ENCODE results near the gene HDAC4. TPM values are rescaled to one million over a fixed set of nuclear protein-coding genes. Genes with fewer than 3 reads are reported as not detected.

HDAC4 gene
- total RNA-seq, 1 experiment from 2014 or later = 44.4 TPM

DNA sequence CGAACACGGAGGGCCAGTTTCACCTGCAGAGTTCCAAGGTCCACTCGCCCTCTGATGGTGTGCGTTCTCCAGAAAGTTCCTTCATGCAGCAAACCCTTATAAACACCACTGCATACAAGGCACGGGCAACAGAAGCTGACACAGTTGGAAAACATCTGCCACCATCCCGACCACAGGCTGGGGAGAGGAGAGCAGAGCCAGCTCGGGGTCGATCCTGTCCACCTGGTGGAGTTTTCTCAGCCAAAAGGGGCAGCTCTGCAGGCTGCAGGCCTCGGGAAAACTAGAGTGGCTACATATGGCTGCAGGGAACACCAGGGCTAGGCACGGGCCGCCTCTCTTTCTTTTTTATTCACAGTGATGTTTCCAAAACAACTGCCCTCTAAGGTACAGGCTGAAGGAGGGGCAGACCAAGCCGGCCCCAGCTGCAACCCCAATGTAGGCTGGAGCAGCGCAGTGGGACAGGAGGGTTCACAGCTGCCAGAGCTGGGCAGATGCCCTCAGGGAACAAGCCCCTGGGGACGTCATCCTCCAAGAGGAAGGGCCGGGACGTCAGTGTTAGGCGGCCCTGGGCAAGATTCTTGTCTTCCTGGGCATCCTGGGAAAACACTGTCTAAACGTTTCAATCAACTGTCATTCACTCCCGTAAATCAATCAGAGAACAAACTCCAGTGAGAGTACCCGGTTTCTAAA, 278.3 kb downstream of the HDAC4 start:
- Mint-ChIP-seq H3K27ac (no peak overlapping the region), H3K4me3 (no peak overlapping the region), H3K27me3 (ENCODE audit: low read depth) (no peaks in the 10 kb centered on the region), H3K36me3 (peaks cover 26% of the 10 kb centered on the region), H3K9me3 (peaks cover 8% of the 10 kb centered on the region), H3K4me1 (no peaks in the 10 kb centered on the region)
- TF ChIP-seq CREM (CRISPR knock-in tag; IDR thresholded peaks at IDR 0.05) (no peak), ZNF396 (CRISPR knock-in tag; IDR thresholded peaks at IDR 0.05; ENCODE audit: borderline replicate concordance) (no peak), MXD4 (CRISPR knock-in tag; IDR thresholded peaks at IDR 0.05; ENCODE audit: borderline replicate concordance) (no peak), CREB1 (CRISPR knock-in tag; IDR thresholded peaks at IDR 0.05) (no peak), TEAD1 (CRISPR knock-in tag; IDR thresholded peaks at IDR 0.05) (no peak), NR2C2 (CRISPR knock-in tag; IDR thresholded peaks at IDR 0.05) (no peak), ZNF219 (CRISPR knock-in tag; IDR thresholded peaks at IDR 0.05; ENCODE audit: borderline replicate concordance) (no peak), OVOL2 (CRISPR knock-in tag; IDR thresholded peaks at IDR 0.05; ENCODE audit: borderline replicate concordance) (no peak)
- TF ChIP-seq, protein P1, sequence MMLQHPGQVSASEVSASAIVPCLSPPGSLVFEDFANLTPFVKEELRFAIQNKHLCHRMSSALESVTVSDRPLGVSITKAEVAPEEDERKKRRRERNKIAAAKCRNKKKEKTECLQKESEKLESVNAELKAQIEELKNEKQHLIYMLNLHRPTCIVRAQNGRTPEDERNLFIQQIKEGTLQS (CRISPR knock-in tag; conservative IDR thresholded peaks at IDR 0.05) = no peak
- TF ChIP-seq, protein P2, sequence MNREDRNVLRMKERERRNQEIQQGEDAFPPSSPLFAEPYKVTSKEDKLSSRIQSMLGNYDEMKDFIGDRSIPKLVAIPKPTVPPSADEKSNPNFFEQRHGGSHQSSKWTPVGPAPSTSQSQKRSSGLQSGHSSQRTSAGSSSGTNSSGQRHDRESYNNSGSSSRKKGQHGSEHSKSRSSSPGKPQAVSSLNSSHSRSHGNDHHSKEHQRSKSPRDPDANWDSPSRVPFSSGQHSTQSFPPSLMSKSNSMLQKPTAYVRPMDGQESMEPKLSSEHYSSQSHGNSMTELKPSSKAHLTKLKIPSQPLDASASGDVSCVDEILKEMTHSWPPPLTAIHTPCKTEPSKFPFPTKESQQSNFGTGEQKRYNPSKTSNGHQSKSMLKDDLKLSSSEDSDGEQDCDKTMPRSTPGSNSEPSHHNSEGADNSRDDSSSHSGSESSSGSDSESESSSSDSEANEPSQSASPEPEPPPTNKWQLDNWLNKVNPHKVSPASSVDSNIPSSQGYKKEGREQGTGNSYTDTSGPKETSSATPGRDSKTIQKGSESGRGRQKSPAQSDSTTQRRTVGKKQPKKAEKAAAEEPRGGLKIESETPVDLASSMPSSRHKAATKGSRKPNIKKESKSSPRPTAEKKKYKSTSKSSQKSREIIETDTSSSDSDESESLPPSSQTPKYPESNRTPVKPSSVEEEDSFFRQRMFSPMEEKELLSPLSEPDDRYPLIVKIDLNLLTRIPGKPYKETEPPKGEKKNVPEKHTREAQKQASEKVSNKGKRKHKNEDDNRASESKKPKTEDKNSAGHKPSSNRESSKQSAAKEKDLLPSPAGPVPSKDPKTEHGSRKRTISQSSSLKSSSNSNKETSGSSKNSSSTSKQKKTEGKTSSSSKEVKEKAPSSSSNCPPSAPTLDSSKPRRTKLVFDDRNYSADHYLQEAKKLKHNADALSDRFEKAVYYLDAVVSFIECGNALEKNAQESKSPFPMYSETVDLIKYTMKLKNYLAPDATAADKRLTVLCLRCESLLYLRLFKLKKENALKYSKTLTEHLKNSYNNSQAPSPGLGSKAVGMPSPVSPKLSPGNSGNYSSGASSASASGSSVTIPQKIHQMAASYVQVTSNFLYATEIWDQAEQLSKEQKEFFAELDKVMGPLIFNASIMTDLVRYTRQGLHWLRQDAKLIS (CRISPR knock-in tag; IDR thresholded peaks at IDR 0.05; ENCODE audit: borderline replicate concordance) = no peak
- TF ChIP-seq, protein P3, sequence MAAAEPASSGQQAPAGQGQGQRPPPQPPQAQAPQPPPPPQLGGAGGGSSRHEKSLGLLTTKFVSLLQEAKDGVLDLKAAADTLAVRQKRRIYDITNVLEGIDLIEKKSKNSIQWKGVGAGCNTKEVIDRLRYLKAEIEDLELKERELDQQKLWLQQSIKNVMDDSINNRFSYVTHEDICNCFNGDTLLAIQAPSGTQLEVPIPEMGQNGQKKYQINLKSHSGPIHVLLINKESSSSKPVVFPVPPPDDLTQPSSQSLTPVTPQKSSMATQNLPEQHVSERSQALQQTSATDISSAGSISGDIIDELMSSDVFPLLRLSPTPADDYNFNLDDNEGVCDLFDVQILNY (CRISPR knock-in tag; IDR thresholded peaks at IDR 0.05) = no peak
- TF ChIP-seq, protein P4, sequence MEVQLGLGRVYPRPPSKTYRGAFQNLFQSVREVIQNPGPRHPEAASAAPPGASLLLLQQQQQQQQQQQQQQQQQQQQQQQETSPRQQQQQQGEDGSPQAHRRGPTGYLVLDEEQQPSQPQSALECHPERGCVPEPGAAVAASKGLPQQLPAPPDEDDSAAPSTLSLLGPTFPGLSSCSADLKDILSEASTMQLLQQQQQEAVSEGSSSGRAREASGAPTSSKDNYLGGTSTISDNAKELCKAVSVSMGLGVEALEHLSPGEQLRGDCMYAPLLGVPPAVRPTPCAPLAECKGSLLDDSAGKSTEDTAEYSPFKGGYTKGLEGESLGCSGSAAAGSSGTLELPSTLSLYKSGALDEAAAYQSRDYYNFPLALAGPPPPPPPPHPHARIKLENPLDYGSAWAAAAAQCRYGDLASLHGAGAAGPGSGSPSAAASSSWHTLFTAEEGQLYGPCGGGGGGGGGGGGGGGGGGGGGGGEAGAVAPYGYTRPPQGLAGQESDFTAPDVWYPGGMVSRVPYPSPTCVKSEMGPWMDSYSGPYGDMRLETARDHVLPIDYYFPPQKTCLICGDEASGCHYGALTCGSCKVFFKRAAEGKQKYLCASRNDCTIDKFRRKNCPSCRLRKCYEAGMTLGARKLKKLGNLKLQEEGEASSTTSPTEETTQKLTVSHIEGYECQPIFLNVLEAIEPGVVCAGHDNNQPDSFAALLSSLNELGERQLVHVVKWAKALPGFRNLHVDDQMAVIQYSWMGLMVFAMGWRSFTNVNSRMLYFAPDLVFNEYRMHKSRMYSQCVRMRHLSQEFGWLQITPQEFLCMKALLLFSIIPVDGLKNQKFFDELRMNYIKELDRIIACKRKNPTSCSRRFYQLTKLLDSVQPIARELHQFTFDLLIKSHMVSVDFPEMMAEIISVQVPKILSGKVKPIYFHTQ (CRISPR knock-in tag; IDR thresholded peaks at IDR 0.05) = no peak
- no peak for DNase-seq (ENCODE audit: low spot score)
- ChIA-PET CTCF (no interaction called here), POLR2A (no interaction called here)
- ATAC-seq = no peak

DNA sequence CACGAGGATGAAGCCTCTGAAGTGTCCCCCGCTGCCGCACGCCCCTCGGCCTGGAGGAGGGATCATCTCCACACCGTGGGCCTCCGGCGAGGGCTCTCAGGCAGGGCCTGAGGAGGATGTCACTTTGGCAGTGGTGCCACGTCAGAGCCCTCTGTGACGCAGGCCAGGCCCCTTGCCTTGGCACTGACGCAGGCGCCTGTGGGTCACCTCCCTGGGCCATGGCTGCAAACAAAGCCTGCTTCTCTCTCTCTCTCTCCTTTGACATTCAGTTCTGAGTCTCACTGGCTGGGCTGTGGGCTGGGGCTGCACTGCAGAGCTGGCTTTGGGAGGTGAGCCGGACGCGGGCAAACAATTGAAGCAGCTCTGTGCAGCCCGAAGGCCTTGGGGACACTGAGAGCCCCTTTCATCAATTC, 279.2 kb downstream of the HDAC4 start:
- CTCF ChIA-PET = no interaction called here
- H3K27me3 Mint-ChIP-seq (ENCODE audit: low read depth) = no peaks in the 10 kb centered on the region
- H3K4me1 Mint-ChIP-seq = no peaks in the 10 kb centered on the region
- ATAC-seq (no peak), DNase-seq (ENCODE audit: low spot score) (no peak)
- peaks cover 8% of the 10 kb centered on the region for H3K9me3 Mint-ChIP-seq
- H3K36me3 Mint-ChIP-seq = peaks cover 19% of the 10 kb centered on the region
- POLR2A ChIA-PET = no interaction called here
- H3K27ac Mint-ChIP-seq = no peak overlapping the region
- no peak overlapping the region for H3K4me3 Mint-ChIP-seq
- TF ChIP-seq JUN (CRISPR knock-in tag; IDR thresholded peaks at IDR 0.05) = no peak
- TF ChIP-seq NFE2L1 (CRISPR knock-in tag; IDR thresholded peaks at IDR 0.05) = no peak
- TF ChIP-seq, protein P5, sequence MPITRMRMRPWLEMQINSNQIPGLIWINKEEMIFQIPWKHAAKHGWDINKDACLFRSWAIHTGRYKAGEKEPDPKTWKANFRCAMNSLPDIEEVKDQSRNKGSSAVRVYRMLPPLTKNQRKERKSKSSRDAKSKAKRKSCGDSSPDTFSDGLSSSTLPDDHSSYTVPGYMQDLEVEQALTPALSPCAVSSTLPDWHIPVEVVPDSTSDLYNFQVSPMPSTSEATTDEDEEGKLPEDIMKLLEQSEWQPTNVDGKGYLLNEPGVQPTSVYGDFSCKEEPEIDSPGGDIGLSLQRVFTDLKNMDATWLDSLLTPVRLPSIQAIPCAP (CRISPR knock-in tag; IDR thresholded peaks at IDR 0.05) = no peak
- TF ChIP-seq, protein P6, sequence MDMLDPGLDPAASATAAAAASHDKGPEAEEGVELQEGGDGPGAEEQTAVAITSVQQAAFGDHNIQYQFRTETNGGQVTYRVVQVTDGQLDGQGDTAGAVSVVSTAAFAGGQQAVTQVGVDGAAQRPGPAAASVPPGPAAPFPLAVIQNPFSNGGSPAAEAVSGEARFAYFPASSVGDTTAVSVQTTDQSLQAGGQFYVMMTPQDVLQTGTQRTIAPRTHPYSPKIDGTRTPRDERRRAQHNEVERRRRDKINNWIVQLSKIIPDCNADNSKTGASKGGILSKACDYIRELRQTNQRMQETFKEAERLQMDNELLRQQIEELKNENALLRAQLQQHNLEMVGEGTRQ (CRISPR knock-in tag; IDR thresholded peaks at IDR 0.05) = no peak
- no peak for TF ChIP-seq ESRRA (CRISPR knock-in tag; IDR thresholded peaks at IDR 0.05; ENCODE audit: borderline replicate concordance)
- TF ChIP-seq, protein P7, sequence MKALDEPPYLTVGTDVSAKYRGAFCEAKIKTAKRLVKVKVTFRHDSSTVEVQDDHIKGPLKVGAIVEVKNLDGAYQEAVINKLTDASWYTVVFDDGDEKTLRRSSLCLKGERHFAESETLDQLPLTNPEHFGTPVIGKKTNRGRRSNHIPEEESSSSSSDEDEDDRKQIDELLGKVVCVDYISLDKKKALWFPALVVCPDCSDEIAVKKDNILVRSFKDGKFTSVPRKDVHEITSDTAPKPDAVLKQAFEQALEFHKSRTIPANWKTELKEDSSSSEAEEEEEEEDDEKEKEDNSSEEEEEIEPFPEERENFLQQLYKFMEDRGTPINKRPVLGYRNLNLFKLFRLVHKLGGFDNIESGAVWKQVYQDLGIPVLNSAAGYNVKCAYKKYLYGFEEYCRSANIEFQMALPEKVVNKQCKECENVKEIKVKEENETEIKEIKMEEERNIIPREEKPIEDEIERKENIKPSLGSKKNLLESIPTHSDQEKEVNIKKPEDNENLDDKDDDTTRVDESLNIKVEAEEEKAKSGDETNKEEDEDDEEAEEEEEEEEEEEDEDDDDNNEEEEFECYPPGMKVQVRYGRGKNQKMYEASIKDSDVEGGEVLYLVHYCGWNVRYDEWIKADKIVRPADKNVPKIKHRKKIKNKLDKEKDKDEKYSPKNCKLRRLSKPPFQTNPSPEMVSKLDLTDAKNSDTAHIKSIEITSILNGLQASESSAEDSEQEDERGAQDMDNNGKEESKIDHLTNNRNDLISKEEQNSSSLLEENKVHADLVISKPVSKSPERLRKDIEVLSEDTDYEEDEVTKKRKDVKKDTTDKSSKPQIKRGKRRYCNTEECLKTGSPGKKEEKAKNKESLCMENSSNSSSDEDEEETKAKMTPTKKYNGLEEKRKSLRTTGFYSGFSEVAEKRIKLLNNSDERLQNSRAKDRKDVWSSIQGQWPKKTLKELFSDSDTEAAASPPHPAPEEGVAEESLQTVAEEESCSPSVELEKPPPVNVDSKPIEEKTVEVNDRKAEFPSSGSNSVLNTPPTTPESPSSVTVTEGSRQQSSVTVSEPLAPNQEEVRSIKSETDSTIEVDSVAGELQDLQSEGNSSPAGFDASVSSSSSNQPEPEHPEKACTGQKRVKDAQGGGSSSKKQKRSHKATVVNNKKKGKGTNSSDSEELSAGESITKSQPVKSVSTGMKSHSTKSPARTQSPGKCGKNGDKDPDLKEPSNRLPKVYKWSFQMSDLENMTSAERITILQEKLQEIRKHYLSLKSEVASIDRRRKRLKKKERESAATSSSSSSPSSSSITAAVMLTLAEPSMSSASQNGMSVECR (CRISPR knock-in tag; IDR thresholded peaks at IDR 0.05; ENCODE audit: borderline replicate concordance) = no peak

Measured in WTC11 (cell line).